Keratinocyte (primary cell): ENCODE results near the gene CSMD2. TPM values are rescaled to one million over a fixed set of nuclear protein-coding genes. Genes with fewer than 3 reads are reported as not detected.

ENCODE experiments used
- DNase-seq: peaks from one replicate; pipeline ENCODE4 v3.0.0-alpha.2; 2011; ENCODE audit warnings: low read depth, missing footprints, low spot score
- FAIRE-seq: peaks from 2 replicates; lab custom pipeline; 2011; peaks lifted over from hg19 to GRCh38; lab: Jason Lieb, UNC
- H2AFZ ChIP-seq: 2 replicates; pipeline ENCODE4 v1.6.0; 2012; ENCODE audit warnings: low read length, control low read depth, inconsistent platforms; ENCODE audit not compliant: control insufficient read depth
- H3K27ac ChIP-seq: 2 replicates; pipeline ENCODE4 v1.5.1; 2011; ENCODE audit warnings: low read length; ENCODE audit not compliant: control insufficient read depth, insufficient read depth
- H3K27me3 ChIP-seq: 3 replicates; pipeline ENCODE4 v1.6.0; 2011; ENCODE audit warnings: low read length; ENCODE audit not compliant: control insufficient read depth, insufficient read depth; ENCODE audit errors: extremely low read depth
- H3K36me3 ChIP-seq, 2 experiments: 2 replicates in 1 of 2; 3 replicates in 1 of 2; pipeline ENCODE4 v1.5.1; 2011; ENCODE audit warnings: low read length in 2 of 2, mild to moderate bottlenecking in 1 of 2; ENCODE audit not compliant: control insufficient read depth in 2 of 2, insufficient read depth in 2 of 2; ENCODE audit errors: extremely low read depth in 1 of 2
- H3K4me1 ChIP-seq: 3 replicates; pipeline ENCODE4 v1.5.1; 2011; ENCODE audit warnings: low read length; ENCODE audit not compliant: control insufficient read depth, insufficient read depth; ENCODE audit errors: extremely low read depth
- H3K4me2 ChIP-seq: 3 replicates; pipeline ENCODE4 v1.6.0; 2011; ENCODE audit warnings: low read depth, low read length; ENCODE audit not compliant: control insufficient read depth, insufficient read depth; ENCODE audit errors: extremely low read depth
- H3K4me3 ChIP-seq, 3 experiments: fragments of 200-600 bp in 1 of 3; sonication (generic) in 1 of 3; 2 replicates in 2 of 3; 3 replicates in 1 of 3; pipeline ENCODE4 v1.5.1; 2011 to 2016; ENCODE audit warnings: low read length in 3 of 3, mild to moderate bottlenecking in 3 of 3, control low read depth in 2 of 3, inconsistent platforms in 1 of 3, low read depth in 1 of 3, mixed read lengths in 1 of 3, mixed run types in 1 of 3, moderate library complexity in 1 of 3; ENCODE audit not compliant: control insufficient read depth in 2 of 3, insufficient read depth in 2 of 3; ENCODE audit errors: extremely low read depth in 1 of 3
- H3K79me2 ChIP-seq: 2 replicates; pipeline ENCODE4 v1.6.0; 2012; ENCODE audit warnings: low read length; ENCODE audit not compliant: control insufficient read depth, insufficient read depth
- H3K9ac ChIP-seq: 3 replicates; pipeline ENCODE4 v1.6.0; 2011; ENCODE audit warnings: low read length; ENCODE audit not compliant: control insufficient read depth, insufficient read depth; ENCODE audit errors: extremely low read depth
- H3K9me1 ChIP-seq: 3 replicates; pipeline ENCODE4 v1.6.0; 2011; ENCODE audit warnings: low read length; ENCODE audit not compliant: control insufficient read depth, insufficient read depth; ENCODE audit errors: extremely low read depth
- H3K9me3 ChIP-seq: 2 replicates; pipeline ENCODE4 v1.5.1; 2012; ENCODE audit warnings: low read depth, low read length; ENCODE audit not compliant: control insufficient read depth
- H4K20me1 ChIP-seq: 3 replicates; pipeline ENCODE4 v1.6.0; 2011; ENCODE audit warnings: low read length; ENCODE audit not compliant: control insufficient read depth, insufficient read depth; ENCODE audit errors: extremely low read depth
- CTCF ChIP-seq, 3 experiments: IDR thresholded peaks in 1 of 3; conservative IDR thresholded peaks in 1 of 3; optimal IDR thresholded peaks in 1 of 3; 2 replicates in 2 of 3; 3 replicates in 1 of 3; pipeline versions ENCODE3 to v1.5.1; 2011; ENCODE audit warnings: low read length in 3 of 3, mild to moderate bottlenecking in 3 of 3, moderate library complexity in 2 of 3, control low read depth in 1 of 3, inconsistent platforms in 1 of 3; ENCODE audit not compliant: insufficient read depth in 2 of 3; ENCODE audit errors: extremely low read depth in 1 of 3
- EZH2 ChIP-seq: IDR thresholded peaks from one replicate; pipeline ENCODE4 v1.6.1; 2012; ENCODE audit warnings: inconsistent platforms, mild to moderate bottlenecking, low read length, moderate library complexity
- dilution Hi-C: fragments of 300-500 bp; cut with MboI; formaldehyde crosslinking; loops from one replicate; pipeline ENCODE4 v1.7.0; 2020; ENCODE audit warnings: low sequenced_read_pairs; ENCODE audit not compliant: extremely low pct_ligation_motif_present
- polyA plus RNA-seq, 5 experiments: library from polyadenylated mRNA; depleted of rRNA in 3 of 5; stranded (reverse) in 3 of 5; stranded (forward) in 1 of 5; unstranded in 1 of 5; fragments of >200 nt; gene quantifications; 1 replicate in 1 of 5; 2 replicates in 3 of 5; 3 replicates in 1 of 5; pipeline versions ENCODE4 v1.2.1 to v1.2.3, GENCODE V29; 2011 to 2012; ENCODE audit warnings: missing spikeins in 2 of 5, low read depth in 1 of 5, low replicate concordance in 1 of 5

The CSMD2 gene
- polyA plus RNA-seq, 1 donor (not counting 4 experiments of a cell fraction or from before 2014, with no cell fraction given), result 2.0 TPM

GRCh38 chr1:34075576-34075975 is 89.5 kb downstream of the CSMD2 start:
- no peak overlapping the region for H2AFZ ChIP-seq
- H3K27me3 ChIP-seq, result no peaks in the 10 kb centered on the region
- no peak overlapping the region for H3K27ac ChIP-seq
- no peaks in the 10 kb centered on the region for H3K36me3 ChIP-seq
- dilution Hi-C loops, result no loop called here
- DNase-seq, result no peak
- no peaks in the 10 kb centered on the region for H3K9me1 ChIP-seq
- H3K9me3 ChIP-seq, result no peaks in the 10 kb centered on the region
- no peak for TF ChIP-seq CTCF (optimal IDR thresholded peaks at IDR 0.05 in 1 of 3, IDR thresholded peaks at IDR 0.05 in 1 of 3, conservative IDR thresholded peaks at IDR 0.05 in 1 of 3; ENCODE audit: extremely low read depth in 1 of 3, insufficient read depth in 2 of 3, low read length in 3 of 3)
- no peak for TF ChIP-seq EZH2
- no peak overlapping the region for H3K4me3 ChIP-seq
- H4K20me1 ChIP-seq, result no peaks in the 10 kb centered on the region
- H3K79me2 ChIP-seq, result no peaks in the 10 kb centered on the region
- no peak overlapping the region for H3K9ac ChIP-seq
- no peaks in the 10 kb centered on the region for H3K4me1 ChIP-seq
- no peak overlapping the region for H3K4me2 ChIP-seq
- no peak for FAIRE-seq

GRCh38 chr1:34073028-34073695 is 91.9 kb downstream of the CSMD2 start:
- H3K9ac ChIP-seq, result no peak overlapping the region
- no peaks in the 10 kb centered on the region for H3K79me2 ChIP-seq
- no peak overlapping the region for H3K27ac ChIP-seq
- no peaks in the 10 kb centered on the region for H3K27me3 ChIP-seq
- dilution Hi-C loops, result no loop called here
- no peak overlapping the region for H3K4me3 ChIP-seq
- TF ChIP-seq CTCF (optimal IDR thresholded peaks at IDR 0.05 in 1 of 3, IDR thresholded peaks at IDR 0.05 in 1 of 3, conservative IDR thresholded peaks at IDR 0.05 in 1 of 3; ENCODE audit: extremely low read depth in 1 of 3, insufficient read depth in 2 of 3, low read length in 3 of 3) (no peak), EZH2 (no peak)
- no peak overlapping the region for H2AFZ ChIP-seq
- no peaks in the 10 kb centered on the region for H3K4me1 ChIP-seq
- FAIRE-seq, result no peak
- H3K9me1 ChIP-seq, result no peaks in the 10 kb centered on the region
- no peaks in the 10 kb centered on the region for H4K20me1 ChIP-seq
- DNase-seq, result no peak
- no peak overlapping the region for H3K4me2 ChIP-seq
- H3K9me3 ChIP-seq, result no peaks in the 10 kb centered on the region
- H3K36me3 ChIP-seq, result no peaks in the 10 kb centered on the region
